Measurements from ENCODE around the gene WBP1L.
"Not testable (repeated sequence)": the region's sequence is repeated elsewhere in the genome, so short reads cannot be mapped to it uniquely, and the experiment has no call there.

WBP1L gene

GRCh38 chr10:102838276-102838927 lies 94.7 kb downstream of the WBP1L start:
- not testable (repeated sequence) for DNase-seq (ENCODE audit: low read depth in 2 of 2)

- no peak for DNase-seq (ENCODE audit: low read depth in 2 of 2)
Measured at GRCh38 chr10:102841827-102842345, 98.1 kb downstream of the WBP1L start.

DNA sequence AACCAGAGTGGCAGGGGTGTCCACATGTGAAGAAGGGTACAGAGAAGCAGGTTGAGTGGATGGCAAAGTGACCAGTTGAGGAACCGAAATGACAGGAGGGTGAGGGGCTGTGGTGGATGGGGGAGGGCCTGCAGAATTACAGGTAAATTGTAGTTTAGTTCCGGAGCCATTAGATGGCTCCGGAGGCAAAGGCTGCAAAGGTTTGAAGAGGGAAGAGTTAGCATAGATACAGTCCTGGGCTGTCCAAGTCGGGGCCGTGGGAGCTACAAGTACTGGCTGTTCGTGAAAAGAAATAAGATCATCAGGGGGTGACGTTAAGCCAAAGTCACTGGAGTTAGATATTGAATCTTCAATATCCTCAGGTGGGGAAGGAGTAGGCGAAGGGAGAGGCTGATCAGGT lies 99.4 kb downstream of the WBP1L start:
- DNase-seq (ENCODE audit: low read depth in 2 of 2) = not testable (repeated sequence)

- DNase-seq (ENCODE audit: low read depth in 2 of 2) = not testable (repeated sequence)
Measured at GRCh38 chr10:102844190-102844776, 100.5 kb downstream of the WBP1L start.

GRCh38 chr10:102845352-102845902 lies 101.7 kb downstream of the WBP1L start:
- no peak for DNase-seq (ENCODE audit: low read depth in 2 of 2)

DNA sequence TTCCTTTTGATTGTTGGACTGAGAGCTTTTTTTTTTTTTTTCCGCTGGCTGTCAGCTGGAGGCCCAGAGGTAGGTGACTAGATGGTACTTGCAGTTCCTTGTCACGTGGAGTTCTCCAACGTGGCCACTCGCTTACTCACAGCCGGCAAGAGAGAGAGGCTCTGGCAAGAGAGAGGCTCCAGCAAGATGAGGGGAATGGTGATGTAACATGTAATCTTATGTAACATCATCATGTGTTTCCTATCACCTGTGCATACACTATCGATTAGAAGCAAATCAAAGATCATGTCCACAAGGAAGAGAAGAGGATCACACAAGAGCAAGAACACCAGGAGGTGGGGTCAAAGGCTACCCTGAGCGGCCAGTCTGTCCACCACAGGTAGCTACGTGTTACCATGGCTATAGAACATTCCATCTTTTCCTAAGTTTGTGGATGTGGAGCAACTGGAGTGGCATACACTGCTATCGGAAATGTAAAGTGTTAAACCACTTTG lies 106.3 kb downstream of the WBP1L start:
- no peak for DNase-seq (ENCODE audit: low read depth in 2 of 2)

GRCh38 chr10:102853237-102853636 lies 109.5 kb downstream of the WBP1L start:
- not testable (repeated sequence) for DNase-seq (ENCODE audit: low read depth in 2 of 2)

GRCh38 chr10:102855731-102856436 lies 112.1 kb downstream of the WBP1L start:
- not testable (repeated sequence) for DNase-seq (ENCODE audit: low read depth in 2 of 2)

DNA sequence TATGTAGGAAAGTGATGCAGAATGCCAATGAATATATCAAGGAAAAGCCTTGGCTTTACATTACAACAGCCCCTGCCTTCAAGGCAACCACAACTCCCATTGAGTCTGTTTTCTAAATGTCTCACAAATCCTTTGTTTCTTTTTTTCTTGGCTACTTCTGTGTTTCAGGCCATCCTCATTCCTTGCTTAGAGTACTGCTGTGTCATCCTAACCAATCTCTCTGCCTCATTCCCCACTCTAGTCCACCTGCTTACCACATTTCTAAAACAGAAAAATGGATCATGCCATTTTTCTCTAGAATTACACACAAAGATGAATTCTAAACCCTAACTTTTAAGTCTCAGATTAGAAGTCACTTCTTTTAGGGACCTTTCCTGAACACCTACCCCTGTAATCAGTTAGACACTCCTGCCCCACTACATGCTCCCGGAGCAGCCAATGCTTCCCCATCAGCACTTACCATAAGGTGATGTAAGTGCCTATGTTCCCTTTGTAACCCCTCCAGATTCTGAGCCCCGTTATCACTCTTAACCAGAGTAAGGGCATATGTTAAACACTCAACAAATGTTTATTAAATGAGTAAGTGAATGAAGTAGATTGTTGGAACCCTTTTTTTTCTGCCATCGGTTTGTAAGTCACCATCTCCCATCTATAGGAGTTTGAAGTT lies 113.1 kb downstream of the WBP1L start:
- no peak for DNase-seq (ENCODE audit: low read depth in 2 of 2)

GRCh38 chr10:102859911-102860310 lies 116.2 kb downstream of the WBP1L start:
- no peak for DNase-seq (ENCODE audit: low read depth in 2 of 2)

DNA sequence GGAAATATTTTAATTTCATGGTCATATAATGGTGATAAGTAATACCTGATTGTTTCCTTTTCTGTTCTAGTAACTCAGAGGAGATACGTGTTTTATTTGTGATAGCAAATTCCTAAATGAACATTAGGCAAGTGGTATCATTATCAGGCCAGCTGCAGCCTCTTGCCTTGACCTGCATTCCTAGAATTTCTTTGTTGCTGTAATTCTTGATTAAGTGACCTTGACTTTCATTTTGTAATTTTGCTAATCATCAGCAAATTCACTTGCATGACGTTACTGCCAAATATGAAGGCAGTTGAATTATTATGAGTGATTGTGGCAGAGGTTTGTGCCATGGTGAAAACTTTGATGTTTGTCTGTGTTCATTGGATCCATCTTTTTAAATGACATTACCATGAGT lies 119.9 kb downstream of the WBP1L start:
- no peak for DNase-seq (ENCODE audit: low read depth in 2 of 2)

DNA sequence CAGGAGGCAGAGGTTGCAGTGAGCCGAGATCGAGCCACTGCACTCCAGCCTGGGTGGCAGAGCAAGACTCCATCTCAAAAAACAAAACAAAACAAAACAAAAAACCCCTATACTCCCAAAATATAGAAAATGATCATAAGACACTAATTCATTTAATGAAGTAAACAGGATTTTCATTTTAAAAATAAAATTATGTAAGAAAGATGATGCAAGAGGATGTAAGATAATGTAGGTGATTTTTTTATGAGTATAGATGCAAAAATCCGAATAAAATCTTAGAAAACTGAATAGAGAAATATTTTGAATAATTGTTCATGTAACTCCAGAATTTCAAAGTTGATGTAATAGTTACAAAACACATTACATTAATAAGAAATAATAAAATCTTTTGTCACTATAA lies 121.9 kb downstream of the WBP1L start:
- DNase-seq (ENCODE audit: low read depth in 2 of 2) = no peak

Measured in stimulated activated CD4-positive, alpha-beta T cell treated with anti-CD3 and anti-CD28 coated beads, Interleukin-1b, Interleukin-23, amount 100 ng/mL, for 4 hours (primary cell).